NB4 (cell line): ENCODE data around the gene ZNF391.
"Not testable (repeated sequence)": the region's sequence is repeated elsewhere in the genome, so short reads cannot be mapped to it uniquely, and the experiment has no call there.

Source experiments
- DNase-seq: peaks from one replicate; pipeline ENCODE4 v3.0.0; 2010; ENCODE audit warnings: low read depth
- H3K4me3 ChIP-seq: one replicate; pipeline ENCODE4 v1.5.1; 2011; ENCODE audit warnings: mild to moderate bottlenecking, low read depth, low read length, moderate library complexity
- CTCF ChIP-seq: IDR thresholded peaks from one replicate; pipeline ENCODE4 v1.5.1; 2012; ENCODE audit warnings: low read depth, low read length
- MYC ChIP-seq: IDR thresholded peaks from 2 replicates; pipeline ENCODE4 v1.6.1; 2011; ENCODE audit warnings: low read depth, low read length
- POLR2A ChIP-seq: IDR thresholded peaks from 2 replicates; pipeline ENCODE4 v1.6.1; 2011; ENCODE audit warnings: mild to moderate bottlenecking; ENCODE audit not compliant: insufficient read length; ENCODE audit errors: extremely low read depth
- TF ChIP-seq, protein P1 (sequence below): IDR thresholded peaks from 2 replicates; pipeline ENCODE4 v1.6.1; 2011; ENCODE audit warnings: low read depth, low read length

ZNF391 gene

GRCh38 chr6:27414996-27415395 lies 26.4 kb downstream of the ZNF391 start:
- H3K4me3 ChIP-seq: no peak overlapping the region
- TF ChIP-seq, protein P1, sequence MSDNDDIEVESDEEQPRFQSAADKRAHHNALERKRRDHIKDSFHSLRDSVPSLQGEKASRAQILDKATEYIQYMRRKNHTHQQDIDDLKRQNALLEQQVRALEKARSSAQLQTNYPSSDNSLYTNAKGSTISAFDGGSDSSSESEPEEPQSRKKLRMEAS: no peak
- TF ChIP-seq POLR2A (no peak), CTCF (no peak), MYC (no peak)
- no peak for DNase-seq

DNA sequence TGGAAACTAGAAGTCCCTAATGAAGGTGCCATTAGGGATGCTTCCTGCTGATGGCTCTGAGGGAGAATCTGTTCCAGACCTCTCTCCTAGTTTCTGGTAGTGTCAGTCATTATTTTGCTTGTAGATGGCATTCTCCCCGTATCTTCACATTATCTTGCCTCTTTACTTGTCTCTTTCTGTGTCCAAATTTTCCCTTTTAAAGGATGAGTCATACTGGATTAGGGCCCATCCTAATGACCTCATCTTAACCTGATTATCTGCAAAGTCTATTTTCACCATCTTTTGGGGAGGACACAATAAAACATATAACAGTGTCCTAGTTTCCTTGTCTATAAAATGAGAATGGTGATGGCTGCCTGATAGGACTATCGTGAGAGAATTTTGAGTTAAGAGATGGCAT lies 27.3 kb downstream of the ZNF391 start:
- DNase-seq: no peak
- H3K4me3 ChIP-seq: no peak overlapping the region
- no peak for TF ChIP-seq MYC

DNA sequence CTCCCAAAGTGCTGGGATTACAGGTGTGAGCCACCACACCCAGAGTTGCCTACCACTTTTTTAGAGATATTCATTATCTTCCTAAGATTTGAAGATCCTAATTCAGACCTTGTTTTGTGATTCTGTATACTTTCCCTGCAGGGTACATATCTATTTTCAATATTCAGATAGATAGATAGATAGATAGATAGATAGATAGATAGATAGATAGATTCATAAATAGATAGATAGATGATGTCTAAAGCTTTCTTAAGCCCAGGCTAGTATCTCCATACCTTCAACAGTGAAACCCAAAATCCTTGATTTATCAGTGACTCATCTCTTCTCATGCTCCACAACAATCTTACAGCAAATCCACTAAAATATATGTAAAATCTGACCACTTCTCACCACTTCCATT lies 30.8 kb downstream of the ZNF391 start:
- no peak for DNase-seq
- no peak overlapping the region for H3K4me3 ChIP-seq
- TF ChIP-seq POLR2A: no peak

- no peak overlapping the region for H3K4me3 ChIP-seq
- TF ChIP-seq, protein P1: no peak
- TF ChIP-seq CTCF (no peak), POLR2A (no peak), MYC (no peak)
- no peak for DNase-seq
Measured at GRCh38 chr6:27422651-27423332, 34.2 kb downstream of the ZNF391 start.

GRCh38 chr6:27424851-27425250 lies 36.3 kb downstream of the ZNF391 start:
- DNase-seq, H3K4me3 ChIP-seq: not testable (repeated sequence)

- no peak for DNase-seq
- no peak overlapping the region for H3K4me3 ChIP-seq
- TF ChIP-seq, protein P1: no peak
- no peak for TF ChIP-seq MYC
- no peak for TF ChIP-seq POLR2A
- TF ChIP-seq CTCF: no peak
Measured at GRCh38 chr6:27426045-27426620, 37.6 kb downstream of the ZNF391 start.

DNA sequence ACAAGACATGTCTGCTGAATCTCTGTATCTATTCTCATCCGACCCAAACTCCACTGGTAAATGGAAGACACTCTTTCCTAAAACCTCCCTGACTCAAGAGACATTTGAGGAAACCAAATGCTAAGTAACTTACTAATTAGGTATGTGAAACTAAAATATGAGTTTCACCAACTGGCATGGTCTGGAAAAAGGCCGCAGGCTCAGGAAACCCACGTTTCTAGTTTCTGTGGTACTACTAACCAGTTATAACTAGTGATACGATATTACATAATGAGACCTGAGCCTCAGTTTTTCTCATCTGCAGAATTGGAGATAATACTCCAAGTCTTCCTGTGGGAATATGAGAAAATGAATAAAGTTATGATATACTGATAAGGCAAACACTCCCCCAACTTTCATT lies 39.9 kb downstream of the ZNF391 start:
- TF ChIP-seq, protein P1: no peak
- TF ChIP-seq POLR2A (no peak), CTCF (no peak), MYC (no peak)
- no peak for DNase-seq
- H3K4me3 ChIP-seq: no peak overlapping the region

DNA sequence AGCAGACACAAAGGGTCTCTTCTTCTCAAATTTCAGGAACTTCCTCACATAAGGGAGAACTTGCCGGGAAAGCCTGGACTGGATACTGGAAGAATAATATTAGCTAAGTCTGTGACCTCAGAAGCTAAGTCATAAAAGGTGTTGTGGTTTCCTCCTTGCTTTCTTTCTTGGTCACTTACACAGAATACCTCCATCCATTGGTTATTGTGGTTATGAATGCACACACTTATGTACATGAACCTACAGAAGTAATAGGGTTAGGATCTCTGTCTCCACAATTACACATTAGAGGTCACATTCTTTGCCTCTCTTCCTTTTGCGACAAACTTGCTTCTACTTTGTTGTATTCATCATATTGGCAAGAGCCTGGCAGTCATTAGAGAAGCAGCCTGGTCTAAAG lies 40.4 kb downstream of the ZNF391 start:
- TF ChIP-seq CTCF (no peak), MYC (no peak), POLR2A (no peak)
- TF ChIP-seq, protein P1: no peak
- no peak for DNase-seq
- H3K4me3 ChIP-seq: no peak overlapping the region
